DOHH2 (cell line): ENCODE measurements around the gene MYBPC2.

ENCODE experiments used
- H3F3A ChIP-seq: fragments of 200-600 bp; sonication (generic), shearing (Covaris generic); 2 replicates; pipeline ENCODE4 v1.6.0; 2016; ENCODE audit warnings: antibody characterized with exemption, mild to moderate bottlenecking; ENCODE audit not compliant: control insufficient read depth, insufficient read depth
- H3K27ac ChIP-seq: fragments of 200-600 bp; sonication (generic); 2 replicates; pipeline ENCODE4 v1.5.1; 2014; ENCODE audit warnings: low read depth, mild to moderate bottlenecking, low read length, moderate library complexity
- H3K27me3 ChIP-seq: fragments of 200-600 bp; sonication (generic); 2 replicates; pipeline ENCODE4 v1.6.1; 2014; ENCODE audit warnings: mild to moderate bottlenecking, low read length, mixed read lengths; ENCODE audit not compliant: control insufficient read depth
- H3K36me3 ChIP-seq: fragments of 200-600 bp; sonication (generic); 2 replicates; pipeline ENCODE4 v1.6.1; 2014; ENCODE audit warnings: mild to moderate bottlenecking, low read length, moderate library complexity, mixed read lengths; ENCODE audit not compliant: control insufficient read depth
- H3K4me1 ChIP-seq: fragments of 200-600 bp; sonication (generic); 2 replicates; pipeline ENCODE4 v1.6.1; 2014; ENCODE audit warnings: mild to moderate bottlenecking, low read length, mixed read lengths; ENCODE audit not compliant: control insufficient read depth
- H3K4me2 ChIP-seq: fragments of 200-600 bp; sonication (generic); 2 replicates; pipeline ENCODE4 v1.6.0; 2014; ENCODE audit warnings: mild to moderate bottlenecking, low read length, moderate library complexity
- H3K4me3 ChIP-seq: fragments of 200-600 bp; sonication (generic); 2 replicates; pipeline ENCODE4 v1.5.1; 2014; ENCODE audit warnings: mild to moderate bottlenecking, low read length, mixed read lengths
- H3K79me2 ChIP-seq: fragments of 200-600 bp; sonication (generic); 2 replicates; pipeline ENCODE4 v1.6.1; 2014; ENCODE audit warnings: mild to moderate bottlenecking, low read length, mixed read lengths; ENCODE audit not compliant: control insufficient read depth
- H3K9me2 ChIP-seq: fragments of 200-600 bp; sonication (generic); replicated peaks from 2 replicates; pipeline ENCODE4 v1.6.1; 2014; ENCODE audit warnings: mild to moderate bottlenecking, low read length, mixed read lengths; ENCODE audit not compliant: control insufficient read depth
- H3K9me3 ChIP-seq: fragments of 200-600 bp; sonication (generic); 2 replicates; pipeline ENCODE4 v1.6.1; 2014; ENCODE audit warnings: antibody characterized with exemption, low read length, mixed read lengths; ENCODE audit not compliant: control insufficient read depth, insufficient read depth
- H4K20me1 ChIP-seq: fragments of 200-600 bp; sonication (generic); 2 replicates; pipeline ENCODE4 v1.6.0; 2014; ENCODE audit warnings: low read depth, mild to moderate bottlenecking, antibody characterized with exemption, low read length, moderate library complexity; ENCODE audit not compliant: control insufficient read depth, insufficient read depth
- CTCF ChIP-seq: fragments of 200-600 bp; sonication (generic); IDR thresholded peaks from one replicate; pipeline ENCODE4 v1.5.1; 2014; ENCODE audit warnings: antibody characterized with exemption, mild to moderate bottlenecking, low read depth, low read length; ENCODE audit not compliant: poor library complexity, severe bottlenecking
- EZH2phosphoT487 ChIP-seq: fragments of 200-600 bp; sonication (generic); IDR thresholded peaks from 2 replicates; pipeline ENCODE4 v1.6.1; 2017; ENCODE audit warnings: borderline replicate concordance, mild to moderate bottlenecking, antibody characterized with exemption, low read length, moderate library complexity, mixed read lengths

Gene MYBPC2

GRCh38 chr19:50461066-50461875 is 28.6 kb downstream of the MYBPC2 start:
- peak overlapping the region; percentile 42 for H3K4me3 ChIP-seq
- H3K27ac ChIP-seq: peak overlapping the region; percentile 87
- H3K36me3 ChIP-seq: peaks cover 35% of the 10 kb centered on the region
- H3K4me2 ChIP-seq: peak overlapping the region; percentile 59
- H3K79me2 ChIP-seq: no peaks in the 10 kb centered on the region
- H3K4me1 ChIP-seq: peaks cover 27% of the 10 kb centered on the region
- H3F3A ChIP-seq: peaks cover 14% of the 10 kb centered on the region
- TF ChIP-seq EZH2phosphoT487: no peak
- peak; percentile 90 for TF ChIP-seq CTCF
- no peaks in the 10 kb centered on the region for H3K9me2 ChIP-seq
- no peaks in the 10 kb centered on the region for H3K27me3 ChIP-seq
- H3K9me3 ChIP-seq: no peaks in the 10 kb centered on the region
- no peaks in the 10 kb centered on the region for H4K20me1 ChIP-seq

- Histone ChIP-seq H4K20me1 (no peaks in the 10 kb centered on the region), H3K27me3 (no peaks in the 10 kb centered on the region), H3K4me1 (peaks cover 27% of the 10 kb centered on the region), H3K4me3 (no peak overlapping the region), H3K79me2 (no peaks in the 10 kb centered on the region), H3K4me2 (no peak overlapping the region), H3K27ac (no peak overlapping the region), H3K9me3 (no peaks in the 10 kb centered on the region), H3F3A (peaks cover 14% of the 10 kb centered on the region), H3K36me3 (peaks cover 27% of the 10 kb centered on the region), H3K9me2 (no peaks in the 10 kb centered on the region)
- no peak for TF ChIP-seq CTCF
- no peak for TF ChIP-seq EZH2phosphoT487
Measured at GRCh38 chr19:50462970-50463369, 30.3 kb downstream of the MYBPC2 start.

- peaks cover 14% of the 10 kb centered on the region for H3F3A ChIP-seq
- no peak overlapping the region for H3K4me2 ChIP-seq
Measured at GRCh38 chr19:50464348-50464747, 31.7 kb downstream of the MYBPC2 start.

More at GRCh38 chr19:50464348-50464747, 31.7 kb downstream of the MYBPC2 start:
- TF ChIP-seq CTCF: no peak
- Histone ChIP-seq H4K20me1 (no peaks in the 10 kb centered on the region), H3K4me3 (no peak overlapping the region), H3K9me2 (no peaks in the 10 kb centered on the region), H3K27me3 (no peaks in the 10 kb centered on the region), H3K27ac (no peak overlapping the region), H3K9me3 (no peaks in the 10 kb centered on the region), H3K36me3 (peaks cover 23% of the 10 kb centered on the region), H3K4me1 (peaks cover 23% of the 10 kb centered on the region), H3K79me2 (no peaks in the 10 kb centered on the region)
